Globus pallidus (tissue), 1 donor: ENCODE results near the gene LRRC10B.

Source experiments
- DNase-seq: peaks from one replicate; pipeline ENCODE4 v3.0.0-alpha.2; 2015; ENCODE audit warnings: low spot score

The LRRC10B gene

GRCh38 chr11:61509043-61510029, 787 bp downstream of the LRRC10B start:
- DNase-seq: peak; percentile 30

- DNase-seq: no peak
These were observed 1.8 kb downstream of the LRRC10B start for GRCh38 chr11:61510166-61510919.

GRCh38 chr11:61510974-61511373, 2.4 kb downstream of the LRRC10B start:
- DNase-seq: no peak

- no peak for DNase-seq
These were observed 2.8 kb downstream of the LRRC10B start for GRCh38 chr11:61511383-61511782.

- no peak for DNase-seq
These were observed 3.9 kb downstream of the LRRC10B start for GRCh38 chr11:61512435-61512834.

- DNase-seq: no peak
These were observed 4.7 kb downstream of the LRRC10B start for GRCh38 chr11:61513143-61513765.

- DNase-seq: no peak
These were observed 5.7 kb downstream of the LRRC10B start for GRCh38 chr11:61514050-61514917.

- no peak for DNase-seq
These were observed 7.1 kb downstream of the LRRC10B start for GRCh38 chr11:61515686-61516085.

GRCh38 chr11:61516191-61516590, 7.6 kb downstream of the LRRC10B start:
- DNase-seq: no peak

GRCh38 chr11:61516675-61517572, 8.4 kb downstream of the LRRC10B start:
- DNase-seq: no peak

GRCh38 chr11:61518032-61518795, 9.7 kb downstream of the LRRC10B start:
- DNase-seq: no peak

- no peak for DNase-seq
These were observed 14.3 kb downstream of the LRRC10B start for GRCh38 chr11:61522881-61523280.

- DNase-seq: no peak
These were observed 15.9 kb downstream of the LRRC10B start for GRCh38 chr11:61524446-61524845.

- DNase-seq: no peak
These were observed 16.5 kb downstream of the LRRC10B start for GRCh38 chr11:61524963-61525587.

- DNase-seq: no peak
These were observed 17.7 kb downstream of the LRRC10B start for GRCh38 chr11:61526229-61526628.

GRCh38 chr11:61526956-61527731, 18.6 kb downstream of the LRRC10B start:
- no peak for DNase-seq

- no peak for DNase-seq
These were observed 19.6 kb downstream of the LRRC10B start for GRCh38 chr11:61528114-61528513.

- no peak for DNase-seq
These were observed 21.1 kb downstream of the LRRC10B start for GRCh38 chr11:61529537-61530225.
